OCI-LY7 (cell line): Measurements from ENCODE around the gene ETFRF1.

ENCODE experiments used
- CTCF ChIP-seq: fragments of 200-600 bp; sonication (generic); conservative IDR thresholded peaks from 2 replicates; pipeline ENCODE4 v1.5.1; 2014; ENCODE audit warnings: mild to moderate bottlenecking, antibody characterized with exemption, low read length, moderate library complexity, mixed read lengths
- EZH2phosphoT487 ChIP-seq: fragments of 200-600 bp; sonication (generic); IDR thresholded peaks from 2 replicates; pipeline ENCODE4 v1.6.1; 2018; ENCODE audit warnings: low read depth, borderline replicate concordance, mild to moderate bottlenecking, mixed run types, antibody characterized with exemption, low read length, moderate library complexity, mixed read lengths

- TF ChIP-seq CTCF (no peak), EZH2phosphoT487 (no peak)
These were observed 7.1 kb downstream of the ETFRF1 start for GRCh38 chr12:25202137-25202536.
